Activated T-cell treated with anti-CD3 and anti-CD28 coated beads for 1 hour (primary cell): Measurements from ENCODE around the gene TM9SF1.

Experiments used
- DNase-seq: peaks from one replicate; pipeline ENCODE4 v3.0.0-alpha.2; 2020; ENCODE audit warnings: low read depth

The TM9SF1 gene

GRCh38 chr14:24197056-24197450 is 1.8 kb upstream of the TM9SF1 start:
- DNase-seq = no peak

- no peak for DNase-seq
Observed at GRCh38 chr14:24196071-24197055, 1.1 kb upstream of the TM9SF1 start.

- no peak for DNase-seq
Observed at GRCh38 chr14:24194873-24195185, 412 bp downstream of the TM9SF1 start.

DNA sequence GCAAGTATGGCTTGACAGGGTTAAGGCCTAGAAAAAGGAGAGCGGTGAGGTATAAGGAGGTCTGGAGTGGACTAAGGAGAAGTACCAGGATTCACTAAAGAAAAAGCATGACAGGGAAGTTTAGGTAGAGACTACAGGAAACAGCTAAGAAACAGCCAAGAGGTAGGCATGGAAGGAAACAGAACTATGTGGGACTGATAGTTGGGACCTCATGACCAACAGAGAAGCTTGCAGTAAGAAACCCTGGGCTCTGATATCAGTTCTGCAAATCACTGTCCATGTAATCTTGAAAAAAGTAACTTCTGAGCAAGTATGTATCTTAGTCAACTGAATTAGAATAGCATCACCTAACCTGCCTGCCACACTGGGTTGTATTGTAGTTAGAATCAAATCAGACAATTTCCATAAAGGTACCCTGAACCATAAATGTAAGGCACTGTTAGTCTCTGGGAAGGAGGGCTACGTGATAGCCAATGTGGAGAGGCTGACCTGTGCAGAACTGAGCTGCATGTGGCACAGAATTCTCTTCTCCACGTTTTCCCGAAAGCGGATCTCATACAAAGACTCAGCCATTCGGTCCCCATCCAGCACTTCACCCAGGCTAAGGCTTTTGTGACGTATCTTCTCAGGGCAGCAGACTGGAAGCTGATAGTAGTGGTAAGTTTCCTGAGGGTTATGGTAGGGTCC is 912 bp downstream of the TM9SF1 start:
- no peak for DNase-seq

GRCh38 chr14:24192933-24193332 is 2.3 kb downstream of the TM9SF1 start:
- no peak for DNase-seq

GRCh38 chr14:24190416-24190815 is 4.8 kb downstream of the TM9SF1 start:
- DNase-seq = no peak

GRCh38 chr14:24189460-24189859 is 5.8 kb downstream of the TM9SF1 start:
- no peak for DNase-seq

GRCh38 chr14:24189059-24189375 is 6.2 kb downstream of the TM9SF1 start:
- no peak for DNase-seq

- peak; percentile 90 for DNase-seq
Observed at GRCh38 chr14:24188251-24189058, 6.8 kb downstream of the TM9SF1 start, which contains the start of gene IPO4. Gene IPO4, minus strand, starts transcription at chr14:24188816. Its CDS starts 29 bp downstream, at chr14:24188787.

DNA sequence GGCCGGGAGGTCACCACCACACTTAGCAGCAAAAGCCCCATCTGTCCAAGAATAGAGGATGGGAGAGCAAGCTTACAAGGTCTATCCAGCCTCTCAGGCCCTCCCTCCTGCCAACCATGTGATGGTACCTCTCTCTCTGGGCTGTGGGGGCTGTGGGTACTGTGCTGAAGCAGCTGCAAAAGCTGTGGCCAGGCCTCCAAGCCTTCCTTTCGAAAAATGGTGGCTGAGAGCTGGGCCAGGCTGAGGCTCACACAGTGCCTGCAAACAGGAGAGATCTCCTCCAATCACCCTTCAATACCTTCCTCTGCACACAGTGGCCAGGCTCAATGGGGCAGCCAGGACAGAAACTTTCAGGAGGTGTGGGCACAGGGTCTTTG is 7.7 kb downstream of the TM9SF1 start:
- DNase-seq = no peak

DNA sequence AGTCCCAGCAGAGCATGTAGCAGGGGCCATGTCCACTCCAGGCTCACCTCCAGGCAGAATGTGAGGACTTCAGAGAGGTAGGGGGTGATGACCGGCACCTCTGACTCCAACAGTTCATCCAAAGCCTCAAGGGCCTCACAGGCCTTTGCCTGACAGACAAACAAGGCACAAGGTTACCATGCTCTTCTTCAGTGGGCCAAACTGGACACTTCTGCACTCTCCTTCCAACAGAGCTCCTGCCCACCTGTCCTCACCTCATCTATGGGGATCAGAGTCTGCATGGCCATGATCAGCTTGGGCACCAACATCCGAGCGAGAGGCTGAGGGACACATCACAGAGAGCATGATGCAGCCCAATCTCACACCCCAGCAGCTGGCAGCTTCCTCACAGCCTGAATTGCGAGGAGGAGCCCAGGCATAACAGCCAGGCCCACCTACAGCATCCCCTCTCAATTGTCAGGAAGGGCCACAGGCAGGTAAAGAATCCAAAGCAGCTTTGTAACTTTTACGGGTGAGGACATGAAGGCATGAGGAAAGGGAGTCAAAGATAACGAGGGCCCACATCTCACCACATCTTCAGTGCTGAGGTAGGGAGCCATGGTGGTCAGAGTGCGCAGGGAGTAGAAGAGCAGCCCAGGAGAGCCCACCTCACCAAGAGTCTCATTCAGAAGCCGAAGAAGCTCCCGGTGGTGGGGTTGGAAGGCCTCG is 8.3 kb downstream of the TM9SF1 start:
- DNase-seq = no peak

DNA sequence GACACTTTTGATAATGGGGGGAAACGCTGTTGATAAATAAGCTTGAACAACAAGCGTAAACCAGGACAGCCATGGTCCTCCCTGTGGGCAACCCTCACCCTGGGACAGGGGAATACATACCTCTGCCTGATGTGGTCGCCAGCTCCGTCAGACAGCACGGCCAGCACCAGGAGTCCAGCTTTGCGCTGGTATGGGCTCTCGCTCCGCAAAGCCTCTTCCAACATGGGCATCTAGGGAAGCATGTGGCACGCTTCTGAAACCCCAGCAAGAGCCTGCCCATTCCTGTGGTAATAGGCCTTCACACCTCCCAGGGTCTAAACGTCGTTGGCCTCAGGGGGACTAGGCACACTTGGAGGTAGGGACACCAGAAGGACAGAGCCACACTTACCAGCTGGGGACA is 9.5 kb downstream of the TM9SF1 start:
- no peak for DNase-seq

DNA sequence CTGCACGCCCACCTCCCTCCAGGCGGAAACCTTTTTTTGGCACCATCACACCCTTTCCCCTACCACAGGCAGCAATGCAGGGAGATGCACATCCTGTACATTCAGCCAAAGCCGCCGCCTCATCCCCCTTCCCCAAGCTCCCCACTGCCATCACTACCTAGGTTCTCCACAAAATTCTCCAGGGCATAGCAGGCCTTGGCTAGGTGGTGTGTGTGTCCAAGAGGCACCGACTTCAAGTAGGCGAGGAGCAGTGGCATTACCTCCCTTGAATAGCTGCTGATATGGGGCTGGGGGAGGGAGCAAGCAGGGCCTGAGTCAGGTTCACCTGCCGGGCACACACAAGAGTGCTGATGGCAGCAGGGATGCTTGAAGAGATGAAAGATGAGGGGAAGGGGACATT is 10.2 kb downstream of the TM9SF1 start:
- no peak for DNase-seq

DNA sequence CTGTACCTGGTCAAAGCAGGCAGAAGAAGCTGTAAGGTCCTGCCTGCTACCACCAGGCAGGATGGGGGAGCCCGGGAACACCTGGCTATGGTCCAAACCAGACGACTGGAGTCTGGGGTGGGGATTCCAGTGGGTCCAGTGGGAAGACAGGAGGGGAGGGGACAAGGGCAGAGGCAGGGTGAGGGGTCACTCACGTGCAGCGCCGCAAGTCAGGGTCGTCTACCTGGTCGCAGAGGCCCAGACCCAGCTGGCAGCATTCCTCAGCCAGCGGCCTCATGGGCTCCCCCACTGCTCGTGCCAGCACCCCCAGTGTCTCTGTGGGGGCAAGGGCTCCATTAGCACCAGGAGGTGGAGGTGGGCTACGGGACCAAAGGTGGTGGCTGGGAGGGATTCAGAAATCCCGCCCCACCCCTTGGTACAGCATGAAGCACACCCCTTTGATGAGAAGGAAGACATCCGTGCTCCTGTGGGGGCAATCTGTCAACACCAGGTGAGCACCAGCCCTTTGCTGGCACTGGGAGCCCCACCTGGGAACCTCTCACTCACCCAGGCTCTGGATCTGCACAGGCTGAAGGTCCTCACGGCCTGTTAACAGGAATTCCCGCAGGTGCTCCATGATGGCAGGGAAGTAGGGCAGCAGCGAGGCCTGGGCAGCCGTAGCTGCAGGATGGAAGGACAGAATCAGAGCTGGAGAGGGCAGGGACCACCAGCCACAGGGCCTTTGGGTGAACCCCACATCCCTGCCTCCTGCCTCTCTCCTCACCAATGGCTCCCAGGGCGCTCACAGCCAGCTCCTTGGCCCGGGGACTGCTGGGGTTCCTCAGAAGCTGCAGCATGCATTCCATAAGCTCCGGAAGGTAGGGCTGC is 10.9 kb downstream of the TM9SF1 start:
- no peak for DNase-seq

DNA sequence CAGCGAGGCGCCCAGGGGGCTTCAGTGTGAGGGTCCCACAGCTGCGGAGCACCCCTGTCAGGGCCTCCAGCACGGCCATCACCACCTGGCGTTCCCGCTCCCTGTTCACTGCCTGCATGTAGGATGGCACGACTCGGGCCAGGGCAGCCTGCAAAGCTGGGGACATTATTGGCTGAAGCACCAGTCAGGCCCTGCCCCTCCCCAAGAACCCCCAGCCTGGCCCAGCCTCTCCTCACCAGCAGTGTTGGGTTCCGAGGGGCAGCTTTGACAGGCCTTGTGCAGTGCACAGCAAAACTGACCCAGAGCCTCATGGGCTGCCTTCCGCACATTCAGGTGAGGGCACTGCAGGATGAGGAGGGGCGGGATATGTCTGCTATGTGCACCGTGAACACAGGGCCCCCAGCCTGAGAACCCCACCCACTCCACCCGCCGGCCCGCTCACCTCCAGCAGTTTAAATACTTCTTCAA is 12.2 kb downstream of the TM9SF1 start:
- DNase-seq = no peak

DNA sequence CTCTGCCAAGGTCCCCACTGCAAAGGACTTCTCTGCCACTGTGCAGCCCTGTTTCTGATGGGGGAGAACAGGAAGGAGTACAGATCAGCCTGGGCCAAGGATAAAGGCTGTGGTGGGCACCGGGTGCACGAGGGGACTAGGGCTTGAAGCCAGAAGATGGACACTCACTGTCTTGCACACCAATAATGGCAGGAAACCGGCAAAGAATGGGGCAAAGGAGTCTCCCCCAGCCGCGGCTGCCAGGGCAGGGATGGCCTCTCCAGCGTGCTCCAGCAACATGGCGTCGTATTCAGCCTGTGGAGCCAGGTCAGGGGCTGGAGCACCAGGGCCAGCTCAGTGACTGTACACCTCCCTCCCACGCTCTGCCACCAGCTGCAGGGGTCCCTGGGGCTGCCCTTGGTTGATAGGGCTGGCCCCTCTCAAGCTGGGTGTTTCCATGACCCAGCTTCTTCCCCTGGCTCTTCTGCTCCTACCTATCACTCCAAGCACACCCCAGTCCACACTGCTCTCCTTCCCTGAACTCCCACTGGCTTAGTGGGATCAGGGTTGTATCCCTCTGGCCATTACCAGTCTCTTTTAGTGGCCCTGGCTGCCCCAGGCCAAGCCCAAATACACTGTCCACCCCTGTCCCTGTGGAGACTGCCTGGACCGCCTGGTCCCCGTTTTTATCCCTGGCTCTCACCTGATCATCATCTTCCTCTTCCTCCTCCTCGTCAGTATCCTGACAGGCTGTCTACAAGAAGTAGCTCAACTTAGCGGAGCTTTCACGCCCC is 12.9 kb downstream of the TM9SF1 start:
- no peak for DNase-seq

DNA sequence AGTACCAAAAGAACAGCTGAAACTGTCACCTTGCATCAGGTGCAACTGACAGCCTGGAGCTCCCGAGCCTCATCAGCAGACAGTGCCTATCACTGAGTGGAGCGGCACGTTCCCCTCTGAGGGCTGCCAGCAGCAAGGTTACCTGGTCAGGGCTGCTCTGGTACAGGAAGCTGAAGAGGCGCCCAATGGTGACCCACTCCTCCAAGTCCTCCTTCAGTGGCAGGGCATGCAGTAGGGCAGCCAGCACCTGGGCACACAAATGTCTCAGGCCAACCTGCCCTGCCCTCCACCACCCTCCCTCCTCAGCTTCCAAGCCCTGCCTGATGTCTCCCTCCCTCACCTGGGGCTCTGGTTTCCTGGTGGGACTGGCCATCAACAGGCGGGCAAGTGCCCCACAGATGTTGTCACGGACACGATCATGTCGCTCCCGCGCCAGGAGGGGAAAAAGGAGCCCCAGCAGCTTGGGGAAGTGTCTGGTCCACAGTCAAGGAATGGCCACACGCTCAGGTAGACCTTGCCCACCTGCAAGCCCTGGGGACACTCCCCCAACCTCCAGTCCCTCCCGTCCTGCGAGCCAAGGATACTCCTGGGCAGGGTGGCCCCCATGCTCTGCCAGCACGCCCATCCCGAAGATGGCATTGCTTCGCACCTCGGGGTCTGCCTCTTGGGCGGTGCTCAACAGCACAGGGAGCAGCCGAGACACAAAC is 13.7 kb downstream of the TM9SF1 start:
- no peak for DNase-seq

GRCh38 chr14:24179961-24180796 is 15.1 kb downstream of the TM9SF1 start:
- no peak for DNase-seq
